GM12878 (cell line): ENCODE results near the gene RUBCNL. TPM values are rescaled to one million over a fixed set of nuclear protein-coding genes. Genes with fewer than 3 reads are reported as not detected.

Experiments
- ATAC-seq: fragments of 200-7000 bp; cut with Tn5 transposase; 3 replicates; pipeline ENCODE4 v1.9.1; 2020; ENCODE audit warnings: mild to moderate bottlenecking, moderate library complexity
- BruUV-seq: library from RNA; stranded (reverse); fragments of 400-500 nt; replicated peaks from 2 replicates; lab custom pipeline; 2021; lab: Mats Ljungman, UMichigan
- CTCF ChIA-PET: fragments of 300-600 bp; sonication (Branson Sonifier 250); formaldehyde crosslinking; extraction: SDS; loops from one replicate; lab custom pipeline; 2021; ENCODE audit warnings: inconsistent platforms; lab: Yijun Ruan, JAX
- POLR2A ChIA-PET: fragments of 350-600 bp; formaldehyde crosslinking; extraction: SDS; loops from one replicate; lab custom pipeline; 2021; ENCODE audit warnings: inconsistent platforms; lab: Charles Lee
- RAD21 ChIA-PET: fragments of 300-600 bp; sonication (Branson Sonifier 250); formaldehyde crosslinking; loops from one replicate; lab custom pipeline; 2023; ENCODE audit warnings: antibody characterized with exemption; ENCODE audit not compliant: unreplicated experiment; lab: Charles Lee
- SMC1A ChIA-PET: fragments of 300-600 bp; sonication (Branson Sonifier 250); formaldehyde crosslinking; loops from one replicate; lab custom pipeline; 2023; ENCODE audit not compliant: unreplicated experiment, uncharacterized antibody; lab: Charles Lee
- DNase-seq: peaks from one replicate; pipeline ENCODE4 v3.0.0-alpha.2; 2011; ENCODE audit warnings: low read depth, low spot score
- FAIRE-seq: peaks from 3 replicates; lab custom pipeline; 2011; peaks lifted over from hg19 to GRCh38; lab: Jason Lieb, UNC
- H2AFZ ChIP-seq: 2 replicates; pipeline ENCODE4 v1.6.0; 2011; ENCODE audit warnings: low read depth, low read length, control low read depth; ENCODE audit not compliant: control insufficient read depth
- H3K27ac ChIP-seq: 2 replicates; pipeline ENCODE4 v1.5.1; 2011; ENCODE audit warnings: control low read depth; ENCODE audit not compliant: control insufficient read depth, insufficient read depth
- H3K27me3 ChIP-seq, 2 experiments: replicated peaks in 1 of 2; 2 replicates each; pipeline versions ENCODE4 v1.6.0 to v1.6.1; 2011; ENCODE audit warnings: low read length in 1 of 2; ENCODE audit not compliant: control insufficient read depth in 2 of 2, insufficient read depth in 2 of 2
- H3K36me3 ChIP-seq, 2 experiments: 2 replicates each; pipeline ENCODE4 v1.5.1; 2011; ENCODE audit warnings: low read length in 1 of 2; ENCODE audit not compliant: control insufficient read depth in 2 of 2, insufficient read depth in 2 of 2
- H3K4me1 ChIP-seq: 2 replicates; pipeline ENCODE4 v1.6.1; 2011; ENCODE audit warnings: mild to moderate bottlenecking, low read length, moderate library complexity, mixed read lengths; ENCODE audit not compliant: control insufficient read depth, insufficient read depth
- H3K4me2 ChIP-seq: 2 replicates; pipeline ENCODE4 v1.6.0; 2011; ENCODE audit warnings: control low read depth; ENCODE audit not compliant: control insufficient read depth, insufficient read depth
- H3K4me3 ChIP-seq: fragments of 200-600 bp; sonication (generic); 2 replicates; pipeline ENCODE4 v1.5.1; 2016
- H3K79me2 ChIP-seq: 2 replicates; pipeline ENCODE4 v1.6.0; 2011; ENCODE audit warnings: low read length; ENCODE audit not compliant: control insufficient read depth, insufficient read depth
- H3K9ac ChIP-seq: 2 replicates; pipeline ENCODE4 v1.8.0; 2011; ENCODE audit warnings: low read length, control low read depth, mixed read lengths; ENCODE audit not compliant: control insufficient read depth, insufficient read depth
- H3K9me3 ChIP-seq: replicated peaks from 3 replicates; pipeline ENCODE4 v1.5.1; 2011; ENCODE audit warnings: mild to moderate bottlenecking, low read length; ENCODE audit not compliant: control insufficient read depth, insufficient read depth
- H4K20me1 ChIP-seq: 2 replicates; pipeline ENCODE4 v1.6.0; 2011; ENCODE audit not compliant: control insufficient read depth, insufficient read depth
- EP300 ChIP-seq, 2 experiments: fragments of 150-350 bp in 1 of 2; IDR thresholded peaks; 2 replicates each; pipeline ENCODE4 v1.6.1; 2011 to 2012; ENCODE audit warnings: low read depth in 2 of 2, low read length in 2 of 2, borderline replicate concordance in 1 of 2, improper control_type of control experiment in 1 of 2, inconsistent platforms in 1 of 2; ENCODE audit not compliant: control insufficient read depth in 1 of 2
- GABPA ChIP-seq: IDR thresholded peaks from 2 replicates; pipeline ENCODE4 v1.6.1; 2014; ENCODE audit warnings: antibody characterized with exemption, low read depth, mild to moderate bottlenecking, inconsistent platforms
- GATAD2B ChIP-seq: fragments of 450-650 bp; conservative IDR thresholded peaks from 2 replicates; pipeline ENCODE4 v1.6.1; 2017; ENCODE audit warnings: low read depth, mild to moderate bottlenecking, moderate library complexity
- HDAC2 ChIP-seq: fragments of 200-600 bp; sonication (generic); IDR thresholded peaks from 2 replicates; pipeline ENCODE4 v1.6.1; 2017
- MTA2 ChIP-seq: fragments of 450-650 bp; IDR thresholded peaks from 2 replicates; pipeline ENCODE4 v1.6.1; 2016; ENCODE audit warnings: low read depth, mild to moderate bottlenecking, moderate library complexity
- NR2F1 ChIP-seq: fragments of 450-650 bp; conservative IDR thresholded peaks from 2 replicates; pipeline ENCODE4 v1.6.1; 2017; ENCODE audit warnings: mild to moderate bottlenecking
- RB1 ChIP-seq: fragments of 450-650 bp; formaldehyde crosslinking; IDR thresholded peaks from 2 replicates; pipeline ENCODE4 v1.6.1; 2017; ENCODE audit warnings: mild to moderate bottlenecking, borderline replicate concordance
- RUNX3 ChIP-seq: IDR thresholded peaks from 2 replicates; pipeline ENCODE4 v1.6.1; 2012; ENCODE audit warnings: low read length, inconsistent platforms
- SMAD5 ChIP-seq: IDR thresholded peaks from 2 replicates; pipeline ENCODE4 v1.6.1; 2016; ENCODE audit warnings: antibody characterized with exemption, low read depth
- STAT3 ChIP-seq: IDR thresholded peaks from 2 replicates; pipeline ENCODE4 v1.6.1; 2011; ENCODE audit warnings: low read depth, low read length, improper control_type of control experiment
- SUZ12 ChIP-seq: fragments of 200-600 bp; sonication (generic); IDR thresholded peaks from one replicate; pipeline ENCODE4 v1.6.1; 2018; ENCODE audit warnings: antibody characterized with exemption, mild to moderate bottlenecking; ENCODE audit not compliant: unreplicated experiment
- TAF1 ChIP-seq: IDR thresholded peaks from 2 replicates; pipeline ENCODE4 v1.6.1; 2011; ENCODE audit warnings: mild to moderate bottlenecking, low read depth, low read length, borderline replicate concordance
- TARDBP ChIP-seq: IDR thresholded peaks from 2 replicates; pipeline ENCODE4 v1.6.1; 2016; ENCODE audit warnings: borderline replicate concordance
- ZZZ3 ChIP-seq: IDR thresholded peaks from 2 replicates; pipeline ENCODE4 v1.6.1; 2011; ENCODE audit warnings: low read depth; ENCODE audit not compliant: control insufficient read depth, insufficient read length
- WGBS: methylation state at CpG from one replicate; pipeline ENCODE4 v1.1.6; 2016; ENCODE audit warnings: low lambda C conversion rate; ENCODE audit not compliant: insufficient replicate concordance, insufficient coverage; ENCODE audit errors: missing lambda C conversion rate; 5-methylcytosine and 5-hydroxymethylcytosine counted together
- in situ Hi-C: fragments of 300-500 bp; cut with MboI; formaldehyde crosslinking; loops from 9 replicates; pipeline ENCODE4 v1.14.3; 2018; ENCODE audit warnings: mixed read lengths
- intact Hi-C: fragments of 100-400 bp; cut with micrococcal nuclease; formaldehyde crosslinking; loops from one replicate; pipeline ENCODE4 v1.14.2; 2022; ENCODE audit not compliant: unreplicated experiment
- polyA plus RNA-seq, 11 experiments: library from polyadenylated mRNA; depleted of rRNA in 4 of 11; unstranded in 6 of 11; stranded (reverse) in 5 of 11; fragments of >200 nt; fragmentation: Nextera tagmentation in 4 of 11; fragmentation: Illumina TruSeq in 1 of 11; extraction: Ambion mirVana in 4 of 11; extraction: Trizol in 1 of 11; gene quantifications; 1 replicate in 1 of 11; 2 replicates in 10 of 11; pipeline versions ENCODE4 v1.2.1 to v1.2.3, GENCODE V29; 2011 to 2016; ENCODE audit warnings: inconsistent platforms in 2 of 11, missing spikeins in 2 of 11, low read depth in 1 of 11
- total RNA-seq, 4 experiments: library from RNA; depleted of rRNA in 3 of 4; stranded (reverse); fragments of >200 nt in 3 of 4; fragmentation: Illumina TruSeq in 1 of 4; extraction: Trizol in 1 of 4; gene quantifications; 2 replicates each; pipeline versions ENCODE4 v1.2.1 to v1.2.3, GENCODE V29; 2013 to 2021
- TF ChIP-seq, protein P1 (sequence below): IDR thresholded peaks from 2 replicates; pipeline ENCODE4 v1.6.1; 2011; ENCODE audit warnings: borderline replicate concordance, low read depth, mild to moderate bottlenecking, moderate library complexity, low read length; ENCODE audit not compliant: insufficient read depth, poor library complexity, severe bottlenecking
- TF ChIP-seq, protein P2 (sequence below): IDR thresholded peaks from 2 replicates; pipeline ENCODE4 v1.6.1; 2012; ENCODE audit warnings: mild to moderate bottlenecking, low read depth, low read length

Gene RUBCNL
- total and polyA plus RNA-seq, 10 of the 15 experiments (the other 5 are each of a cell fraction or from before 2014, with no cell fraction given), result 0.71 to 51.9 (median 38.2) TPM

DNA sequence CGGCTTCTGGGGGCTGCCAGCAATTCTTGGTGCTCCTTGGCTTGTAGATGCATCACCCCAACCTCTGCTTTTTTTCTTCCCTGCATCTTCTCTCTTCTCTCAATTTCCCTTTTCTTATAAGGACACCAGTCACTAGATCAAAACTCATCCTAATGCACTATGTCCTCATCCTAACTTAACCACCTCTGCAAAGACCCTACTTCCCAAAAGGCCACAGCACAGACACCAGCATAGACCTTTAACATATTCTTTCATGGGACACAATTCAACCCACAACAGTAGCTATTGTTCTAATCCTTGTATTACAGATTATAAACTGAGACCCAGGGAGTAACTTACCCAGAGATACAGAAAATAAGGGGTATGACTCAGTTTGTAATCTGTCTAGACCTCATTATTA lies 47.0 kb downstream of the RUBCNL start (continued):
- TF ChIP-seq STAT3 (no peak), GATAD2B (no peak)
- TF ChIP-seq, all 136 proteins: peak for 0

DNA sequence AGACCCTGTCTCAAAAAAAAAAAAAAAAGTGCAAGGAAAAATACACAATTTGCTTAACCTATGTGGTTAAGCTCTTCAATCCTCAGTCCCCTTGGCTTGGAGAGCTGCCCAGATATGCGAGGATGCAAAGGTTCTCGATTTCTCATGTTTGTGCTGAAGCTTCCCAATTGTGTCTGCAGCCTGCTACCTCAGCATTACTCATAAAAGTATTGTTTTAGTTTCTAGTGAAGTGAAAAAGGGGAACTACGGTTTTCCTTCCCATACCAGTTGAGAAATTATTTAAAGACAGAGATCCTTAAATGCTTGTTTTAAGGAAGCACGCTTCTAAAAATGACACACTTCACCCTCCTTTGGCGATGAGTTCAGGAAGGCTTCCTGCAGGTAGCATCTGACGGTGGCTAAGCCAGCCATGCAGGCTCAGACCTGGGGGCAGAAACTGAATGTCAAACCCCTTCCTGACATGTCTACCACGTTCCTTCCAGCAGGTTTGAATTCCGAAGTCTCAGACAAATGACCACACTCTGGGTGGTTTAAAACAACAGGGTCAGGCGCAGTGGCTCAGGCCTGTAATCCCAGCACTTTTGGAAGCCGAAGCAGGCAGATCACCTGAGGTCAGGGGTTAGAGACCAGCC lies 47.9 kb downstream of the RUBCNL start:
- FAIRE-seq, result peak; percentile 77
- H3K4me3 ChIP-seq, result no peak overlapping the region
- intact Hi-C loops (no loop called here), in situ Hi-C loops (no loop called here)
- no peaks in the 10 kb centered on the region for H3K27me3 ChIP-seq
- ChIA-PET RAD21 (interaction anchor here (0.7 to 1.2 kb wide), 3 partner anchors 39 to 645 kb away, joined by 3 to 5 read pairs (median 3); no protein-coding TSS in a partner anchor), SMC1A (interaction anchor here (0.6 to 1.2 kb wide), 3 partner anchors 50 to 130 kb away, joined by 3 to 4 read pairs (median 3); no protein-coding TSS in a partner anchor), POLR2A (interaction anchor here (0.6 kb wide), 1 partner anchor 46 kb away, joined by 8 read pairs; no protein-coding TSS in a partner anchor), CTCF (interaction anchor here (0.6 kb wide), 2 partner anchors 44 to 45 kb away, joined by 3 to 5 read pairs; no protein-coding TSS in a partner anchor)
- peak overlapping the region; percentile 17; the same call in 1 of the 2 replicates for H3K27ac ChIP-seq
- no peaks in the 10 kb centered on the region for H3K79me2 ChIP-seq
- DNase-seq, result peak; percentile 59
- ATAC-seq, result peak; percentile 70
- H2AFZ ChIP-seq, result no peak overlapping the region
- H3K4me1 ChIP-seq, result peaks cover 38% of the 10 kb centered on the region
- peaks cover 1% of the 10 kb centered on the region; the same call in 1 of the 3 replicates for H3K9me3 ChIP-seq
- BruUV-seq, result no TSS peak
- H4K20me1 ChIP-seq, result no peaks in the 10 kb centered on the region
- peak overlapping the region; percentile 18; the same call in 1 of the 2 replicates for H3K4me2 ChIP-seq
- 0 out of 2 replicates have a peak overlapping the region, but pooled peaks have one; percentile 15 for H3K9ac ChIP-seq
- peaks cover 0 to 17% of the 10 kb centered on the region in 2 experiments; a peak in 2 of 4 replicates for H3K36me3 ChIP-seq
- 27% methylated on average over 10 of the region's 10 CpGs for WGBS
- TF ChIP-seq RUNX3 (peak; percentile 70), ZZZ3 (no peak), HDAC2 (no peak), GABPA (no peak), EP300 (IDR thresholded peaks at IDR 0.05; ENCODE audit: borderline replicate concordance in 1 of 2, control insufficient read depth in 1 of 2, low read depth in 2 of 2, low read length in 2 of 2) (no peak), NR2F1 (no peak), RB1 (no peak), TARDBP (no peak), MTA2 (0 out of 2 replicates have a peak, but pooled peaks have one; percentile 31), TAF1 (no peak), SMAD5 (no peak), SUZ12 (no peak)
- TF ChIP-seq, protein P1, sequence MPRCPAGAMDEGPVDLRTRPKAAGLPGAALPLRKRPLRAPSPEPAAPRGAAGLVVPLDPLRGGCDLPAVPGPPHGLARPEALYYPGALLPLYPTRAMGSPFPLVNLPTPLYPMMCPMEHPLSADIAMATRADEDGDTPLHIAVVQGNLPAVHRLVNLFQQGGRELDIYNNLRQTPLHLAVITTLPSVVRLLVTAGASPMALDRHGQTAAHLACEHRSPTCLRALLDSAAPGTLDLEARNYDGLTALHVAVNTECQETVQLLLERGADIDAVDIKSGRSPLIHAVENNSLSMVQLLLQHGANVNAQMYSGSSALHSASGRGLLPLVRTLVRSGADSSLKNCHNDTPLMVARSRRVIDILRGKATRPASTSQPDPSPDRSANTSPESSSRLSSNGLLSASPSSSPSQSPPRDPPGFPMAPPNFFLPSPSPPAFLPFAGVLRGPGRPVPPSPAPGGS, result peak; percentile 54
- TF ChIP-seq, protein P2, sequence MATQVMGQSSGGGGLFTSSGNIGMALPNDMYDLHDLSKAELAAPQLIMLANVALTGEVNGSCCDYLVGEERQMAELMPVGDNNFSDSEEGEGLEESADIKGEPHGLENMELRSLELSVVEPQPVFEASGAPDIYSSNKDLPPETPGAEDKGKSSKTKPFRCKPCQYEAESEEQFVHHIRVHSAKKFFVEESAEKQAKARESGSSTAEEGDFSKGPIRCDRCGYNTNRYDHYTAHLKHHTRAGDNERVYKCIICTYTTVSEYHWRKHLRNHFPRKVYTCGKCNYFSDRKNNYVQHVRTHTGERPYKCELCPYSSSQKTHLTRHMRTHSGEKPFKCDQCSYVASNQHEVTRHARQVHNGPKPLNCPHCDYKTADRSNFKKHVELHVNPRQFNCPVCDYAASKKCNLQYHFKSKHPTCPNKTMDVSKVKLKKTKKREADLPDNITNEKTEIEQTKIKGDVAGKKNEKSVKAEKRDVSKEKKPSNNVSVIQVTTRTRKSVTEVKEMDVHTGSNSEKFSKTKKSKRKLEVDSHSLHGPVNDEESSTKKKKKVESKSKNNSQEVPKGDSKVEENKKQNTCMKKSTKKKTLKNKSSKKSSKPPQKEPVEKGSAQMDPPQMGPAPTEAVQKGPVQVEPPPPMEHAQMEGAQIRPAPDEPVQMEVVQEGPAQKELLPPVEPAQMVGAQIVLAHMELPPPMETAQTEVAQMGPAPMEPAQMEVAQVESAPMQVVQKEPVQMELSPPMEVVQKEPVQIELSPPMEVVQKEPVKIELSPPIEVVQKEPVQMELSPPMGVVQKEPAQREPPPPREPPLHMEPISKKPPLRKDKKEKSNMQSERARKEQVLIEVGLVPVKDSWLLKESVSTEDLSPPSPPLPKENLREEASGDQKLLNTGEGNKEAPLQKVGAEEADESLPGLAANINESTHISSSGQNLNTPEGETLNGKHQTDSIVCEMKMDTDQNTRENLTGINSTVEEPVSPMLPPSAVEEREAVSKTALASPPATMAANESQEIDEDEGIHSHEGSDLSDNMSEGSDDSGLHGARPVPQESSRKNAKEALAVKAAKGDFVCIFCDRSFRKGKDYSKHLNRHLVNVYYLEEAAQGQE, result no peak
